ENCODE data around the gene RASAL1.

DNA sequence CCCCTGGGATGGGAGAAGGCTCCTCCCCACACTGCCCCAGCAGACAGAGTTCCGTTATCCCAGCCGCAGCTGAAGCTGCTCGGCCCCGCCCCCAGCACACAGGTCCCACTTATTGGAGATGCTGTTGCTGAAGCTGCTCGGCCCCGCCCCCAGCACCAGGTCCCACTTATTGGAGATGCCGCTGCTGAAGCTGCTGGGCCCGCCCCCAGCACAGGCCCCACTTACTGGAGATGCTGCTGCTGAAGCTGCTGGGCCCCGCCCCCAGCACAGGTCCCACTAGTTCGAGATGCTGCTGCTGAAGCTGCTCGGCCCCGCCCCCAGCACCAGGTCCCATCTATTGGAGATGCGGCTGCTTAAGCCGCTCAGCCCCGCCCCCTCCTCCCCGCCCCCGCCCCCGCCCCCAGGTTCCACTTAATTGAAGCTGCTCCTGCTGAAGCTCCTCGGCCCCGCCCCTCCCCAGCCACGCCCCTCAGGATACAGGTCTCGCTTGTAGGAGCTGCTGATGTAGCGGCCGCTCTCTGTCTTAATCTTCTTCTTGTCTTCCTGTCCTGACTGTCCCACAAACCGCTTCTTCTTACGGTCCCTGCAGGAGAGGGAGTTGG is 26.0 kb upstream of the RASAL1 start:
- TF ChIP-seq EZH2 (IDR thresholded peaks at IDR 0.05; ENCODE audit: low read length, missing control alignments): no peak
- TF ChIP-seq, protein P1, sequence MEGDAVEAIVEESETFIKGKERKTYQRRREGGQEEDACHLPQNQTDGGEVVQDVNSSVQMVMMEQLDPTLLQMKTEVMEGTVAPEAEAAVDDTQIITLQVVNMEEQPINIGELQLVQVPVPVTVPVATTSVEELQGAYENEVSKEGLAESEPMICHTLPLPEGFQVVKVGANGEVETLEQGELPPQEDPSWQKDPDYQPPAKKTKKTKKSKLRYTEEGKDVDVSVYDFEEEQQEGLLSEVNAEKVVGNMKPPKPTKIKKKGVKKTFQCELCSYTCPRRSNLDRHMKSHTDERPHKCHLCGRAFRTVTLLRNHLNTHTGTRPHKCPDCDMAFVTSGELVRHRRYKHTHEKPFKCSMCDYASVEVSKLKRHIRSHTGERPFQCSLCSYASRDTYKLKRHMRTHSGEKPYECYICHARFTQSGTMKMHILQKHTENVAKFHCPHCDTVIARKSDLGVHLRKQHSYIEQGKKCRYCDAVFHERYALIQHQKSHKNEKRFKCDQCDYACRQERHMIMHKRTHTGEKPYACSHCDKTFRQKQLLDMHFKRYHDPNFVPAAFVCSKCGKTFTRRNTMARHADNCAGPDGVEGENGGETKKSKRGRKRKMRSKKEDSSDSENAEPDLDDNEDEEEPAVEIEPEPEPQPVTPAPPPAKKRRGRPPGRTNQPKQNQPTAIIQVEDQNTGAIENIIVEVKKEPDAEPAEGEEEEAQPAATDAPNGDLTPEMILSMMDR (conservative IDR thresholded peaks at IDR 0.05 in 1 of 2, IDR thresholded peaks at IDR 0.05 in 1 of 2; ENCODE audit: low read depth in 1 of 2, low read length in 2 of 2): no peak

Measured in fibroblast of lung (primary cell).